SIG-M5 treated with dmso at 0.1 percent for 504 hours (cell line): ENCODE data around the gene JAKMIP1.
A peak's percentile ranks its signal among the peaks of the same experiment; 100 is the strongest.
"Not testable (repeated sequence)": the region's sequence is repeated elsewhere in the genome, so short reads cannot be mapped to it uniquely, and the experiment has no call there.

Experiments
- DNase-seq: peaks from one replicate; lab custom pipeline; 2025; ENCODE audit not compliant: unreplicated experiment; lab: John Stamatoyannopoulos, UW

Gene JAKMIP1

DNA sequence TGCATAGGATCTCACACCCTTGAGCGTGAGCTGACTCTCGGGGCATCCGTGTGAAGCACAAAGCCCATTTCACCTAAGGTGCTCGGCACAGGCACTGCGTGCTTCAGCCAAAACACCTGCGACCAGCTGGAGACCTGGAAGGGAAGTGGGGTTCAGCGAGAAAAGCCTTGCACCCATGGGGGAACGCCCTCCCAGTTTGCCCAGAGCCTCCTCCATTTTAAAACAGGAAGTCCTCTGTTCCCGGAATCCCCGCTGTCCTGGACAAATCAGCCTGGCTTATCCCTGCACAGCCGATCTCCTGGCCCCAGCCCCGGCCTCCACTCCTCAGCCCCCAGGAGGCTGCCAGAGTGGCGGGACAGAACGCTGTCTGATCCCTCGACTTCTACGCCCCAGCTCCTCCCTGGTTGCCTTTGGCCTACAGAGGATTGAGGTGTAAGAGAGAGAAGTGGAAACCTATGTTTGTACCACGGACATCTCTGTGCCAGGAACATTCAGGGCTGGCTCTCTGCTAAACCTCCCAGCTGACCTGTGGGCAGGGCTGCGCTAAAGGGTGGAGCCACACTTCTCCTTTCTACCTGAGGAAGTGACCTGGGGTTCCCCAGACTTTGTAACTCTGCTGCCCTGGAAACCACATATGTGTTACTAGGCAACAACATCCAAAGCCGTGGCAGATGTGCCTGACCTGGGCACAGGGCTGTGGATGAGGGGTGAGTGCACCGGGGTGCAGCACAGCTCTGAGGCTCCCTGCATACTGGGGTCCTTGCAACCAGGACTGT lies 178.3 kb downstream of the JAKMIP1 start:
- DNase-seq = no peak

DNA sequence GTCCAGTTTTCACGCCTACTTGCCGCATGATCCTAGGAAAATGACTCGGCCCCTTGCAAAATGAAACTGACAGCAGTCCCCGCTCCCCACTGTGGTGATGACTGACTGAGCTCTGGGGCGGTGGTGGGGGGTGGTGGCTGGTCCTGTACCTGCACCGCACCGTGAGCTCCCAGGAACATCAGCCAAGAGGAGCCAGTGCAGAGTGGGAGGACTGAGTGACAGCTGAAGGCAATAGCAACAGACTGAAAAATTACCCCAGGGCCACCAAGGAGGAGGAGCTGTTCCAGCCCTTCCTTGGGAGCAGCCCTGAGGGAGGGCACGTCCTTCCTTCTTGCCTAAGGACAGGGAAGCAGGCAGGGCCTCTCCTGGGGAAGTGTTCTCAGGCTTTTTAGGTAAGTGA lies 179.7 kb downstream of the JAKMIP1 start:
- no peak for DNase-seq

- peak; percentile 15 for DNase-seq
Observed at GRCh38 chr4:6019316-6020263, 180.8 kb downstream of the JAKMIP1 start.

DNA sequence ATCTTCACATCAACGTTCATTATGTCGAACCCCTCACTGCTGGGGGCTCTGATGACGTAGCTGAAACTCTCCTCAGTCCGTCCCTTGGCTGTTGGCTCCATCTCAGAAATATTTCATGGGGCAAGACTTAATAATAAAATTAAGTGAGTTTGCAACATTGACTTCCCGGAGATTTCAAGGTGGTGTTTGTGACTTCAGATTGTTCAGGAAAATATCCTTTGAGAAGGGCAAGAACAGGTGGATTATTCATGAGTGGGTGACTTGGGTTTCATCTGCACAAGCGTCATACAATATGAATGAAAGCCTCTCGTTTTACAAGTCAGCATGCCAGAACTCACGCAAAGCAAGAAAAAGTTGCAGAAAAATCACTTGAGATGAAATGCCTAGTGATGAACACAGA lies 182.0 kb downstream of the JAKMIP1 start, which contains the start of gene C4orf50:
TSS of gene C4orf50 (minus strand) at position 101 of the 400 bp plus-strand sequence.
- DNase-seq = no peak

DNA sequence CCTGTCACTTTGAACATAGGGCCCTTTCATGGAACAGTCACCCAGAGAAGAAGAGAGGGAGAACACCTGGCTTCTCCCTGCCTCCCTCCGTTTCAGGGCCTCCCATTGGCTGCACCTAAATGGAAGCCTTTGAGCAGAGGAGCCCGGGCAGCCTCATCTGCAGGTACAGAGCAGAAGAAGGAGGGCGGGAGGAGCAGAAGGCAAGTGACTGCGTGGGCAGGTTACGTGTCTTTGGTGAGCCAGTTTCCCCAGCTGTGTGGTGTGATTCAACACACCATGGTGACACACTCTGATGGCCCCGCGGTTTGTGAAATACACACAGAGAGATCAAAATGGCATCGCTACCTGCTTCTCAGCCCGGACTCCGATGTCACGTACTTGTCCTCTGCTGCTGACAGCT lies 182.5 kb downstream of the JAKMIP1 start:
- DNase-seq = no peak

GRCh38 chr4:6017030-6017429 lies 183.3 kb downstream of the JAKMIP1 start:
- no peak for DNase-seq

GRCh38 chr4:6013564-6013963 lies 186.8 kb downstream of the JAKMIP1 start:
- DNase-seq = no peak

GRCh38 chr4:6012200-6012599 lies 188.1 kb downstream of the JAKMIP1 start:
- no peak for DNase-seq

DNA sequence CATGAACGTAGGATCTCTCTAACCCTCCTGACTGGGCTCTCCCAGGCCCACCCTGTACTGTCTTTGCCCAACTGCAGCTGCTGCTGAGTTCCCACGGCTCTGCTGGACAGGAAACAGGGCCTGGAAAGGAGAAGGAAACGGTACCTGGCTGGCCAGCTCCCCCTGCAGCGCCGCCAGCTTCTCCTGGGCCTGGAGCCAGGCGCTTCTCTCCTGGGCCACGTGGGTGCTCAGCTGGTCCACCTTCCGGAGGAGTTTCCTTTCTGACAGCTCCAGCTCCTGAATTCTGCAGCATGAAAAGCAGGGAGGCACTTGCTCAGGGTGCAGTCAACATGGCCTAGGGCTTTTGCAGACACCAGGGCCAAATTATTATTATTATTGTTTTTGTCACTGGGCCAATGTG lies 188.7 kb downstream of the JAKMIP1 start:
- no peak for DNase-seq

DNA sequence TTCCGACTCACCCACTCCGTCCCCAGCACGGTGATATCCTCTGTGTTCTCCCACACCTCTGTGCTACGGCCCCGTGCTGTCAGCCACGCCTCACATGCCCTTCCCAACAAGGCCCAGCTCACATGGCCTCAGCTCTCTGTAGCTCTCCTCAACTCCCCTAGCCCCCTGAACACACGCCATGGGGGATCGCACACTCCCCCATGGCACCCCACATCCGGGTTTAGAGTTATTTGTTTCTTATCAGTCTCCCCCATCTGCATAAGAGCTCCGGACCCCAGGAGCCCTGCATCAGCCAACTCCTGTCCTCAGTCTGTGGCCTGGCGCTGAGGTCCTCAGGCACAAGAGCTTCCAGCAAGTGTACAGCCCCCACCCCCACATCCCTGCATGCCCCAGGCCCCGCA lies 189.1 kb downstream of the JAKMIP1 start:
- no peak for DNase-seq

DNA sequence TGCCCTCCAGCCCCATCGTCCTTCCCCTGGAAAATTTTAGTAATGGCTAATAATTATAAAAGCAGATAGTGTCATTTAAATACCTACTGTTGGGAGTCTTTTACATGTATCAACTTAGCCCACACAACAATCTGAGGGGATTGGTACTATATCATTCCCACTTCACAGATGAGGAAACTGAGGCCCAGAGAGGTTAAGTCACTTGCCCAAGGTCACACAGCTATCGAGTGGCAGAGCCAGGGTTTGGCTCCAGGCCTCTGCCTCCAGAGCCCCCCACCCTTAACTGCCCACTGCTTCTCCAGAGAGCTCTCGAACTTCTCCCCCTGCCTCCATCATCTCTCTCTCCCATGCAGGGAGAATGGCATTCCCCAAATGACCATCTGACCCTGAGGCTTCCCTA lies 189.6 kb downstream of the JAKMIP1 start:
- DNase-seq = no peak

GRCh38 chr4:6009452-6009851 lies 190.9 kb downstream of the JAKMIP1 start:
- DNase-seq = no peak

- DNase-seq = no peak
Observed at GRCh38 chr4:6008766-6009385, 191.5 kb downstream of the JAKMIP1 start.

DNA sequence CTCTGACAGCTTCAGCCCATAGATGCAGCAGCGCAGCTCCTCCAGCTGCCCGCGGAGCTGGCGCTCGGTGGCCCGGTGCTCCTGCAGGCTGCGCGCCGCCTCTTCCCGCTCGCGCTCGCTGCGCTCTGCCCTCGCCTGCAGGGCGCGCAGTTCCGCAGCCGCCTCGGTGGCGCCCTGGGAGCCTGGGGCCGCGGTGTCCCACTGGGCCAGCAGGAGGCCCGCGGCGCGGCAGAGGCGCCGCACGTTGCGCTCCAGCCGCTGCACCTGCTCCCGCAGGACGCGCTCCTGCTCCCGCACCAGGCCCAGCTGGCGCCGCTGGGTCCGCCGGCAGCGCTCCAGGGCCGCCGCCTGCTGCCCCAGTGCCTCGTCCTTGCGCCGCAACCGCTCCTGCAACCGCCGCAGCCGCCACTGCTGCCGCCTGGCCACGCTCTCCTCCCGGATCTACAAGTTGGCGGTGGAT lies 192.2 kb downstream of the JAKMIP1 start:
- no peak for DNase-seq

- no peak for DNase-seq
Observed at GRCh38 chr4:6005175-6005574, 195.2 kb downstream of the JAKMIP1 start.

DNA sequence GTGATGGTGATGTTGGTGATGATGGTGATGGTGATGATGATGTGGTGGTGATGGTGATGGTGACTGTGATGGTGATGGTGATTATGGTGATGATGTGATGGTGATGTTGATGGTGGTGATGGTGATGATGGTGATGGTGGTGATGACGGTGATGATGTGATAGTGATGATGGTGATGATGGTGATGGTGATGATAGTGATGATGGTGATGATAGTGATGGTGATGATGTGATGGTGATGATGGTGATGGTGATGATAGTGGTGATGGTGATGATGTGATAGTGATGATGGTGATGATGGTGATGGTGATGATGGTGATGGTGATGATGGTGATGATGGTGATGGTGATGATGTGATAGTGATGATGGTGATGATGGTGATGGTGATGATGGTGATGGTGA lies 196.9 kb downstream of the JAKMIP1 start:
- DNase-seq = not testable (repeated sequence)

GRCh38 chr4:6002926-6003325 lies 197.4 kb downstream of the JAKMIP1 start:
- no peak for DNase-seq

DNA sequence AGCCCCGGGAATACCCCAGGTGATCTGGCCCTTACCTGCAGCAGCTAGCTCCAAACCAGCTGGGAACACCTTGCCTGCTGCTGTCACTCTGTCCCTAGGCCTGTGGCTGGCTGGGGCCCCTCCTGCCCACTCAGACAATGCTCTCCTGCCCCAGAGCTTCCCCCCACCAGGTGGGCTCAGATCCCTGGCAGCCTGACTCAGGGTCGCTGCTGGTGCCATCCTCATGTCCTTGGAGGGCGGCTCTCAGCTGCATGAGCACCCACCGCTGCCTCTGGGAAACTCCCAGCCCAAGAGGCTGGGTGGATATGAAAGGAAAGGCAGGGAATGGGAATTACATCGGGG lies 197.9 kb downstream of the JAKMIP1 start:
- DNase-seq = no peak

DNA sequence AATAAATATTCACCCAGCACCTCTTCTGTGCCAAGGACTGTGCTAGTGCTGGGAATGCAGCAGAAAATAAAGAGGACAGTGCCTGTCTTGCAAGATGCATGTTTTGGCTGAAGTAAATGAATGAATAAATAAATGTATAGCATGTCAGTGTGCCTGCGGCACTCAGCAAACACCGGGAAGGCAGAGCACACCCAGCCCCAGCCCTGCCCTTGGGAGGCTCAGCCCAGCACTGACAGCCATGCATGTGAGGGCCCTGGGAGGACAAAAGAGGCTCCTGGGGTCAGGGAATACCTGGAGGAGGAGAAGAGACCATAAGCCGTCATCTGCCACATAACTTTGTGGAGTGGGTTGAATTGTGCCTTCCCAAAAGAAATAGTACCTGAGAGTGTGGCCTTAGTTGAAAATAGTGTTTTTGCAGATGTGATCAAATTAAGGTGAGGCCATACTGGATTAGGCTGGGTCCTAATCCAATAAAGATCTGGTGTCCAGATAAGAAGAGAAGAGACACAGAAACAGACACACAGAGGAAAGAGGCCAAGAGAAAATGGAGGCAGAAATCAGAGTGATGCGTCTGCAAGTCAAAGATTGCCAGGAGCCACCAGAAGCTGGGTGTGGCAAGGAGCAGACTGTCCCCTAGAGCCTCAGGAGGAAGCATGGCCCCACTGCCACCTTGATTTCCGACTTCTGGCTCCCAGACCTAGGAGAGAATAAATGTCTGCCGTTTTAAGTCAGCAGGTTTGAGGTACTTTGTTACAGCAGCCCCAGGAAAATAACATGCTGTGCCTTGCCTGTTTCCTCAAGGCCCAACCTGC lies 198.5 kb downstream of the JAKMIP1 start:
- no peak for DNase-seq

DNA sequence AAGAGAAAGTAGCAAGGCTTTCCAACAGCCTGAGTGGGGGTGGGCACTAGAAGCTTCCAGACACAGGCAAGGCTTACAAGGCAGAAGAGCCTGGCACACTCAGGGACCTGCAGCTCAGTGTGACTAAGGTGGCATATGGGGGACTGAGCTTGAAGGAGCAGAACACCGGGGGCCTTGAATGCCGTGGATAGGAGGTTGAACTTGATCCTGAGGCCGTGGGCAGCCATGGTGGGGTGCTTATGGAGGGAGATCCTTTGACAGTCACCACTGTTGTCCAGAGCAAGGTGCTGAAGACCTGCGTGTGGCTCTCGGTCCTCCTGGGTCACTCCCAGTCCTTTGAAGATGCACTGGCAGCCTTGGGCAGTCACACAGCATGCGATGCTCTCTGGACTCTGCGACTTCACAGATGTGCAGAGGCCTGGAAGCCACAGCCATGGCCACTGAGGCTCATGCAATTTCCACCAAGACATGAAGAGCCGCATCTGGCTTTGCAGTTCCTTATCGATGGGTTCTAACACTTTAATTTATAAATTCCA lies 200.5 kb downstream of the JAKMIP1 start:
- no peak for DNase-seq
